Bronchial epithelial cell (primary cell): Measurements from ENCODE around the gene TLCD3B. TPM values are rescaled to one million over a fixed set of nuclear protein-coding genes. Genes with fewer than 3 reads are reported as not detected.
A peak's percentile ranks its signal among the peaks of the same experiment; 100 is the strongest.

Source experiments
- DNase-seq: peaks from one replicate; pipeline ENCODE4 v3.0.0-alpha.2; 2010; ENCODE audit warnings: low read depth
- FAIRE-seq: peaks from 2 replicates; lab custom pipeline; 2011; peaks lifted over from hg19 to GRCh38; lab: Jason Lieb, UNC
- H3K27me3 ChIP-seq: 2 replicates; pipeline ENCODE4 v1.5.1; 2011; ENCODE audit warnings: low read length; ENCODE audit not compliant: control insufficient read depth, insufficient read depth
- H3K36me3 ChIP-seq: 2 replicates; pipeline ENCODE4 v1.5.1; 2011; ENCODE audit warnings: low read length; ENCODE audit not compliant: control insufficient read depth, insufficient read depth
- H3K4me3 ChIP-seq: 2 replicates; pipeline ENCODE4 v1.5.1; 2011; ENCODE audit warnings: mild to moderate bottlenecking, low read depth, low read length, control low read depth
- total RNA-seq: library from RNA; depleted of rRNA; stranded (reverse); fragments of >200 nt; gene quantifications from 2 replicates; pipeline ENCODE4 v1.2.1, GENCODE V29; 2014
- TF ChIP-seq, protein P1 (sequence below): IDR thresholded peaks from 2 replicates; pipeline ENCODE4 v1.5.1; 2011; ENCODE audit warnings: mild to moderate bottlenecking, moderate library complexity, low read length, control low read depth, inconsistent platforms; ENCODE audit not compliant: insufficient read depth, severe bottlenecking

The TLCD3B gene
- total RNA-seq, 1 donor from 2014 or later: not detected

DNA sequence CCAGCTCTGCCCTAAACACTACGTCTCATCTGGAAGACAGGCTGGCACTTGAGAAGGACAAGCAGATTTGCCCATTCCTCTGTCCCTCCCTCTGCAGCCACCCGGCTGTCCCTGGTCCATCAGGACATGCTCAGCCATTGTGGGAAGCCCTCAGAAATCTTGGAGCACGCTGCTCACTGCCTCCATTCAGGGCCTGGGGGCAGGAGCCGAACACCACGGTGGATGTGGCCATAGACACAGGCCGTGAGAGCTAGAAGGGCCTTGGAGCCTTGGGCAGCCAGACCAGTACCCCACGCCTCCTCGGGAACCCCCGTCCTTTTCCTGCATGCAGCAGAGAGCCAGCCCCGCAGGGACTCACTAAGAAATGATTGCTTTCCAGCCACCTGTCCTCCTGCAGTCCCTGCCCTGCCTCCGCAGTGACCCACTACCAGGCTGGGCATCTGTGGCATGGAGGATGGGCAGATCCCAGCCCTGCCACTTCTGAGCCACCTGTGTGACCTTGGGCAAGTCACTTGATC is 23.6 kb downstream of the TLCD3B start:
- TF ChIP-seq, protein P1, sequence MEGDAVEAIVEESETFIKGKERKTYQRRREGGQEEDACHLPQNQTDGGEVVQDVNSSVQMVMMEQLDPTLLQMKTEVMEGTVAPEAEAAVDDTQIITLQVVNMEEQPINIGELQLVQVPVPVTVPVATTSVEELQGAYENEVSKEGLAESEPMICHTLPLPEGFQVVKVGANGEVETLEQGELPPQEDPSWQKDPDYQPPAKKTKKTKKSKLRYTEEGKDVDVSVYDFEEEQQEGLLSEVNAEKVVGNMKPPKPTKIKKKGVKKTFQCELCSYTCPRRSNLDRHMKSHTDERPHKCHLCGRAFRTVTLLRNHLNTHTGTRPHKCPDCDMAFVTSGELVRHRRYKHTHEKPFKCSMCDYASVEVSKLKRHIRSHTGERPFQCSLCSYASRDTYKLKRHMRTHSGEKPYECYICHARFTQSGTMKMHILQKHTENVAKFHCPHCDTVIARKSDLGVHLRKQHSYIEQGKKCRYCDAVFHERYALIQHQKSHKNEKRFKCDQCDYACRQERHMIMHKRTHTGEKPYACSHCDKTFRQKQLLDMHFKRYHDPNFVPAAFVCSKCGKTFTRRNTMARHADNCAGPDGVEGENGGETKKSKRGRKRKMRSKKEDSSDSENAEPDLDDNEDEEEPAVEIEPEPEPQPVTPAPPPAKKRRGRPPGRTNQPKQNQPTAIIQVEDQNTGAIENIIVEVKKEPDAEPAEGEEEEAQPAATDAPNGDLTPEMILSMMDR: no peak
- no peaks in the 10 kb centered on the region for H3K36me3 ChIP-seq
- FAIRE-seq: no peak

DNA sequence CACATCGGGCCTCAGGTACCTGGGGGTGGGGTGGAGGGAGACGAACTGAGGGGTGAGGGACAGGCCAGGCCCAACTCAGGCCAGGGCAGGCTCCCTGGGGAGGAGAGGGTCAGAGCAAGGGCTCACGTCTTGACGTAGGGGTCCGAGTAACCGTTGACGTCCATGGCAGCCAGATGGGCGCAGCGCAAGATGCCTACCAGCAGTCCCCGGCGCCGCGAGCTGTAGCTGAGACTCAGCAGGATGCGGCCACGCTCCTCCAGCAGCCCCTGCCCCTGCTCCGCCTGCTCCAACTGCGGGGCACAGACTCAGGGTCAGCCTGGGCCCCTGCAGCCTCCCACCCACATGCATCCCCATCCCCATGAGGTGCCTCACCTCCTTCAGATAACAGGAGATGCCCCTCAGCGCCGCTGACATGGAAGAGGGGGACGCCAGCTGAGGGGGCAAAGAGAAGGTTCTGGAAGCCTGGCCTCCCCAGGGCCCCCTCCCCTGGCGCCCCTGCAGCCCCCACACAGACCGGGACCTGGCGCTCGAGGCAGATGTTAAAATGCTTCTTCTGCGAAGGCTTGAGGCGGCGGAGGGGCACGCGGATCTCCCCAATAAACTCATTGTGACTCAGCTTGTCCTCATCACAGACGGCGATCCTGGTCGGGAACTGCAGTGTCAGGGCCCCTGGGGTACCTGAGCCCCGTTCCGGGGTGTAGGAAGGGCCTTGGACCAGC is 24.3 kb downstream of the TLCD3B start:
- DNase-seq: no peak
- no peak for FAIRE-seq
- Histone ChIP-seq H3K27me3 (peaks cover 15% of the 10 kb centered on the region), H3K36me3 (no peaks in the 10 kb centered on the region), H3K4me3 (no peak overlapping the region)
- TF ChIP-seq, protein P1: no peak

More for the DNA sequence above, 23.6 kb downstream of the TLCD3B start:
- Histone ChIP-seq H3K4me3 (no peak overlapping the region), H3K27me3 (peaks cover 15% of the 10 kb centered on the region)
- no peak for DNase-seq

DNA sequence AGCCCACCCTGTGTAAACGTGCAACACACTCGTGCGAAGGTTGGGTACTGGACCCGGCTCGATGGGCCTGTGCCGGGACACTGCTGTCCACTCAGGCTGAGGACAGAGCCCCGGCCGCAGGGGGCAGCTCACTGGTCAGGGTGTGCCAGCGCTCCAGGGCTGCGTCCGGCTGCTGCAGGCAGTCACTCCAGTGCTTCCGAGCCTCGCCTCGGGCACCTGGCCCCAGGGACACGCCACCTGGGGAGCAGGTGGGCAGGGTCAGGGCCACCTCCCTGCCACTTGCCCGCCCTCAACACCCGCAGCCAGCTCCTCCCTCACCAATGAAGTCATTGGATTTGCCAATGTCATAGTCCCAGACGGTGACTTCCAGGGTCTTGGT is 25.0 kb downstream of the TLCD3B start:
- TF ChIP-seq, protein P1: no peak
- Histone ChIP-seq H3K36me3 (peaks cover 3% of the 10 kb centered on the region), H3K4me3 (no peak overlapping the region), H3K27me3 (peaks cover 11% of the 10 kb centered on the region)
- no peak for FAIRE-seq
- DNase-seq: no peak

DNA sequence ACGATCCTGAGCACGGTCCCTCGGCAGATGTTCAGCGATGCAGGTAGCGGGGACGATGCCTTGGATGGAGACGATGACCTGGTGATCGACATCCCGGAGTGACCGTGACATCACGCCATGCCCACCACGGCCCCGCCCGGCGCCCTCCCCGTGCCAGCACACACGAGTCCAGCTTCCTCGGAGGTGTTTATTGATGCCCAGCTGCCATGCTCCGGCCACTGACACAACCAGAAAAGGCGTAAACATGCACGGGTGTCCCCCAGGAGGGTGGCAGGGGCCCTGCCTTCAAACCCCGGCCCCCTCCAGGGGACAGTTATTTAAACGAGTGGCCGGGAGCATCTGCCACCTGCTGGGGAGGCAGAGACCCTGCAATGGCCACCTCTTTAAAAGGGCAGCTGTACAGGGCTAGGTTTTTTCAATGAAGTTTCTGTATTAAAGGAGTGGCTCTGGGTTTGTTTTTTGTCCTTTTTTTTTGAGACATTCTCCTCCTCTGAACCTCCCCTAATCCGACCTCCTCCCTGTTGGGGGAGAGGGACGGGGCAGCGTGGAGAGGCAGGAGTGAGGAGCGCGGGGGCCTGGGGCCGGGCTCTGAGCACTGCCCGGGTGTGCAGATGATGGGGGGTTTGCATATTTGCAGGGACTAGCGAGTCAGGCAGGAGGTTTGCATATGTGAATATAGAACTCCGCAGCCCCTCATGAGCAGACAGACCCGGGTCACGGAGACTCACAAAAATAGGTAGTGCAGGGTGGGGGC is 25.6 kb downstream of the TLCD3B start:
- H3K36me3 ChIP-seq: peaks cover 7% of the 10 kb centered on the region
- H3K27me3 ChIP-seq: peaks cover 9% of the 10 kb centered on the region
- no peak overlapping the region for H3K4me3 ChIP-seq
- TF ChIP-seq, protein P1: peak; percentile 84
- DNase-seq (no peak), FAIRE-seq (no peak)

DNA sequence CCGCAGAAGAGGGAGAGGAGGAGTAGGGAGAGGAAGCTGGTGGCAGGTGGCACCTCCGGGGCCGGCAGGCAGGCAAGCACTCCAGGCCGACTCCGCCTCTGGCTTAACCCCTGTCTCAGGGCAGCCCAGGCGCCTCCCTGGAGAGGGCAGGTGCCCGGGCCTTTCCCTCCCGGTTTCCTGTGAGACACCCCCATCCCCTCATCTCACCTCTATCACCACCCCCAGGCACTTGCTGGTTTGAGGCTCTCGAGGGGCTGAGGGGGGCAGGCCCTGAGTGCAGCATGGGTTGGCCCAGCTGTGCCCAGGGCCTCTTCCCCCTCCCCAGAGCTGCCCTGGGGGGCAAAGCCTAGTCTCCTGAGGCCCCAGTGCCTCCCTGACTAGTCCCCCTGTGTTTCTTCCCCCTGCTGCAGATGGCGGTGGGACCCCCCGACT is 26.2 kb downstream of the TLCD3B start:
- TF ChIP-seq, protein P1: no peak
- FAIRE-seq: no peak
- Histone ChIP-seq H3K4me3 (no peak overlapping the region), H3K27me3 (peaks cover 4% of the 10 kb centered on the region), H3K36me3 (peaks cover 9% of the 10 kb centered on the region)
- DNase-seq: no peak
